EL (cell line): Measurements from ENCODE around the gene ABCA2.
"Not testable (repeated sequence)": the region's sequence is repeated elsewhere in the genome, so short reads cannot be mapped to it uniquely, and the experiment has no call there.

Experiments
- DNase-seq: peaks from one replicate; pipeline ENCODE4 v3.0.0-alpha.2; 2016

ABCA2 gene

DNA sequence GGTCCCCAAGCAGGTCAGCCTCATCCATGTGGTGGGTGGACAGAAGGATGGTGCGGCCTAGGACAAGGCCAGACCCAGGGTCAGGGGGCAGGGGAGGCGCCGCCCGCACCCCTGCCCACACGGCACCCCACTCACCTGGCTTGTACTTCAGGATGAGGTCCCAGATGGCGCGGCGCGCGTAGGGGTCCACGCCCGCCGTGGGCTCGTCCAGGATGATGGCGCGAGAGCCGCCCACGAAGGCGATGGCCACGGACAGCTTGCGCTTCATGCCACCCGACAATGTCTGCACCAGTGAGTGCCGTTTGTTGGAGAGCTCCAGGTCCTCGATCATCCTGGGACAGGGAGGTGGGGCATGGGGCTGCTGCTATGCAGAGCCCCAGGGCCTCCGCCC is 12.5 kb downstream of the ABCA2 start:
- no peak for DNase-seq

- DNase-seq = no peak
Measured at GRCh38 chr9:137014776-137015539, 13.1 kb downstream of the ABCA2 start.

- no peak for DNase-seq
Measured at GRCh38 chr9:137014166-137014565, 13.9 kb downstream of the ABCA2 start.

DNA sequence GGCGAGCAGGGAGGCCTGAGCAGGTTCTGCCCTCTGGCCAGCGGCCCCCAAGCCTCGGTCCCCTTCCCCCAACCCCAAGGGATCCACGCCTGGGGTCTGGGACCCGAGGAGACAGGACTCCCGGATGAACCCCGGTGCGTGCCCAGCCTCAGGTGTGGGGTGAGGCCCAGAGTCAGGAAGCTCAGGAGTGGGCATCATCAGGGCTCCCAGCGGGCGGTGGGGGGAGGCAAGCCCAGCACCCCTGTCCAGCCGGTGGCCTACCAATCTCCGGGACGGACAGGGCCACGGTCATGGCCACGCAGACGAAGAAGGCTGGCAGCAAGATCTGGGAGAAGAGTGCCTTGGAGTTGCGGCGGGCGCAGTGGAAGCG is 14.5 kb downstream of the ABCA2 start:
- no peak for DNase-seq

DNA sequence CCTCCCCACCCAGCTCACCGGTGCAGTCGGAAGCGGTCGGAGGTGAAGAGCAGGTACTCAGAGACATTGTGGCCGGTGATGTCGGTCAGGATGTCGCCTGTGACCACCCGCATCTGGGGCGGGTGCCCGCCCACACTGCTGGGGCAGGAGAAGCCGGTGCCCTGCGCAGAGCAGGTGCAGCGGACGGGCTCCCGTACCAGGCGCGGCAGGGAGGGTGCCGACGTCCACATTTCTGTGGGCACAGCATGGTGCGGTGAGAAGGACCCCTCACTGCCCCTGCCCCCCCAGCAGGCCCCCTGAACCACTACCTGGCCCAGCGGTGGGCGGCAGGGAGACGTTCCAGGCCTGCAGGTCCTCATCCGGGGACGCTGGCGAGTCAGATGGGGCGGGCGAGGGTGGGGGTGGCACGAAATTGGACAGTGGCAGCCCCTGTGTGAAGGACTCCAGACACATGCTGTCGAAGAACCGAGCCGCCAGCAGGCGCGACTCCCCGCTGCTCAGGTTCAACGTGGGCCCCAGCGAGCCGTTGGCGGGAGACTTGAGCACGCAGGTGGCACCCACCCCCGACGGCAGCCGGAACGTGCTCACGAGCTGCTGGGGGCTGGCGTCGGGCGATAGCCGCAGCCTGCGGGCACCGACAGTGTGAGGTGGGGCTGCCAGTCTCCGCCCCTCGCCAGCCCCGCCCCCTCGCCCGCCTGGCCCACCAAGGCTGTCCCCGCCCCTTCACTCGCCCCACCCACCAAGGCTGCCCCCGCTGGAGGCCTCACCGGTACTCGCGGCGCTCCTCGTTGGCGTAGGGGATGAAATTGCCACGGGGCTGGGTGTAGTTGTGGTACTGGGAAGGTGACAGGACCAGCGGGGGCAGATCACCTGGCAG is 15.1 kb downstream of the ABCA2 start:
- DNase-seq = no peak

GRCh38 chr9:137011907-137012675 is 15.9 kb downstream of the ABCA2 start:
- no peak for DNase-seq

DNA sequence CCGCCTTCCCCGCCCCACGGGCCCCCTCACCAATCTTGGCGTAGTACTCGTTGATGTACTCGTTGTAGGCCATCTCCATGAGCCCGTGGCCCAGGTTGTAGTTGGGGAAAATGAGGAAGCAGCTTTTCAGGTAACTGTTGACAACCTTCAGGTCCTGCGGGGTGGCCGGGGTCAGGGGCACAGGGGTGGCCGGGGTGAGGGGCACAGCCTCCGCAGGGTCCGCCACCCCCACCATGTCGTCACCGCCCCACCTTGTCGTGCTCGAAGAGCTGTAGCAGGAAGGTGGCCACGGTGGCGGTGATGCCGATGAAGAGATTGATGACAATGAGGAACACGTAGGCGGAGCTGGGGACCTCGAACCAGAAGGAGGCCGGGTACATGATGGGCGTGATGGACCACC is 16.9 kb downstream of the ABCA2 start:
- DNase-seq = no peak

GRCh38 chr9:137009938-137010732 is 17.9 kb downstream of the ABCA2 start:
- no peak for DNase-seq

DNA sequence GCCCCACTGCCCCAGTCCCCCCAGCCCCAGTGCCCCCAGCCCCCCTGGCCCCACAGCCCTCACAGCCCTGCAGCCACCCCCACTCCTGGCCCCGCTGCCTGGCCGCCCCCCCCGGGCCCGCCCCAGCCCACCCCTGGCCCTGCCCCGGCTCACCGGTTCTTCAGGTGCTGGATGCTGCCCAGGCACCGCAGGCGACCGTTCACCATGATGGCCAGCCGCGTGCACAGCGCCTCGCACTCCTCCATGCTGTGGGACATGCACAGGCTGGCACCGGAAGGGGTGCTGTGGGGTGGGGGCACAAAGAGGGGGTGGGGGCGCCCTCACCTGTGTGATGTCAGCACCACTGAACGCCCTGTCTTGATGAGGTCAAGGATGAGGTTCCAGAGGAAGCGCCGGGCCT is 18.8 kb downstream of the ABCA2 start:
- no peak for DNase-seq

DNA sequence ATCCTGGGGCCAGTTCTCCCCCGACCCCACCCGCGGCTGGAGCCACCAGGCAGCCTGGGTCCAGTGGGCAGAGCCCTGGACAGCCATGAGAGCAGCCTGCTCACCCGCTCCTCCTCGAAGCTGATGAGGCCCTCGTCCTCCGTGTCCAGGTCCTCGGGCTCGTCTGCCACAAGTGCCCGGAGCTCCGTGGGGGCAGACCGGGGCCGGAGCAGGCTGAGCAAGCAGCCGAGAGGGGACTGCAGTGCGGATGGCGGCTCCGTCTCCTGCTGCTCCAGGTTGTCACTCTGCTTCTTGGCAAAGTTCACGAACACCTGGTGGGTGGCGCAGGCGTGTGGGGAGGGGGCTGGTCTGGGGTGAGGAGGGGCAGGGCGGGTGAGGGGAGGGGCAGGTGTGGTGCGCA is 19.7 kb downstream of the ABCA2 start:
- no peak for DNase-seq

DNA sequence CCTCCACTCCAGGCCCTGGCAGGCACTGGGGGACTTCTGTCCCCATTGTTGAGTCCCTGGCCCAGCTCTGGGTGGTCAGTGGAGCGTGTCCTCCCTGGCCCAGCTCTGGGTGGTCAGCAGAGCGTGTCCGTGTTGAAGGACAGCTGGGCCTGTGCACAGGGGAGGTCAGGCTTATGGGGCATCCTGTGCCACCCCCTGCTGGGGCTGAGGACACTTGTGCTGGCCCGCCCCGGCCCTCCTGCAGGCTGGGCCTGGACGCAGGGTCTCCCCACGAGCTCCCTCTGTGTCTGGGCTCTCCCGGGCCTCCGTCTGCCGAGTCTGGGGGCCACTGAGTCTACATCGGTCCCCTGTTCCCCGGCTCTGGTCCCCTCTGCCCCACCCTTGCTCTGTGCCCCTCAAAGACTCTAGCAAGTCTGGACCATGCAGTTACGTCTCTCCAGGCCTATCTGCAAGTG is 20.2 kb downstream of the ABCA2 start:
- no peak for DNase-seq

DNA sequence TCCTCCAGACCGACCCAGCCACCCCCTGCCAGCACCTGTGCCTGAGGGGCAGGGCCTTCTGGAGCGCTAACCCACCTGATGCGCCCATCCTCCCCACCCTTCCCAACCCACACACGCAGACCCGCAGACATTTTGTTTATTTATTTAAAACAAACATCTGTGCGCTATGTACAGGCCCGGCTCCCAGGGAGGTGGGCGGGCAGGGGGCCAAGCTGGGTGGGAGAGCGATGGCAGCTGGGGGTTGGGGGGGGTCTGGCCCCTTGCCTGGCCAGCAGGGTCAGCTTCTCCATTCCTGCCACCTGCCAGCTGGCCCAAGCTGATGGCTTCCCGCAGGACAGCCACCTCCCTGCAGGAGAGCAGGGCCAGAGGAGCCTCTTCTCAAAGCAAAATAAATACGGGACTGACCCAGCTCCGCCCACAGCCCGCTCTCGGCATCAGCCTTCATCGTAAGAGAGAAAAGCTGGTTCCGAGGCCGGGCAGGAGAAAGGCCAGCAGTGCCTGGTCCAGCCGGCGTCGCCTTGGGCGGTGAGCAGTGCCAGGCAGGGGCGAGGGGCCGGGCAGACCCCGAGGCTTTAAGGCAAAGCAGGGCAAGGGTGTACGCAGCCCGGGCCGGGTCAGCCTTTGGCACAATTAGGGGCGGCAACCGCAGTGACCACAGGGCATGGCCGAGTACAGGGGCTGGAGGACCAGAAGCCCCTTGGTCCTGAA is 20.8 kb downstream of the ABCA2 start:
- no peak for DNase-seq

DNA sequence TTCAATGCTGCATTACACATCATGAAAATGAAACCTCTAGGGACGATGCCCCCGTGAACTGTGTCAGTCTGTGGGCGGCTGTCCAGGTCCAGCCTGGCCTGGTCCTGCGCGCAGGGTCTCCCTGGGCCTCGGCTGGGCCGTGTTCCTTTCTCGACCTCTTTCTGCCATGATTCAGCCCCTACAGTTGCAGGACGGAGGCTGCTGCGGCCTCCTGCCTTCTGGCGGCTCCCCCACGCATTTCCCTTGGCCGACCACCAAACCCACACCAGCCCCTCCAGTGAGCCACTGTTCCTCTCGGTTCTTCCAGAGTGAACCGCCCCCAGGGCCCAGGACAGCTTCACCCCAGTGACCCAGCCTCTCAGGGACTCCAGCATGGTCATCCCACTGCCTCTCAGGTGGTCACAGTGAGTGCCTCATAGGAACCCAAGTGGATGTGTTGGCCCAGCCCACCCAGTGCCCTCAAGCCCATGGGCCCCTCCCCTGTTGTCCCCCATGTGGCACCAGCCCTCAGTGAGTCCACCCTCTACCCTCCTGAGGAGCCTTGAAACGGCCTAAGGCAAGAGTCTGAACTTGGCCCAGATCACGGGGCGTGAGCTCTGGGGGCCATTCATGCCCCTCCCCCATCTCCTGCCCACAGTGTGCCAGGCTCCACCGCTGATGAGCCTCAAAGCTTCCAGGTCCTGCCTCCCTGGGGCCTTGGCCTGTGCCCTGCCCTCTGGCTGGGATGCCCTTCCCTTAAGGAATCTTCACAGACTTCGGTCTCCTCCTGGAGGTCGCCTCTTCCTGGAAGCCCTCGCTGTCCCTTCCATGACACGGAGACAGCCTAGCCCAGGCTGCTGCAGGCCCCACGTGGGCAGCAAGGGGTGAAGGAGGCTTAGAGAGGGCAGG is 21.7 kb downstream of the ABCA2 start:
- no peak for DNase-seq

GRCh38 chr9:137004285-137004684 is 23.8 kb downstream of the ABCA2 start:
- not testable (repeated sequence) for DNase-seq

DNA sequence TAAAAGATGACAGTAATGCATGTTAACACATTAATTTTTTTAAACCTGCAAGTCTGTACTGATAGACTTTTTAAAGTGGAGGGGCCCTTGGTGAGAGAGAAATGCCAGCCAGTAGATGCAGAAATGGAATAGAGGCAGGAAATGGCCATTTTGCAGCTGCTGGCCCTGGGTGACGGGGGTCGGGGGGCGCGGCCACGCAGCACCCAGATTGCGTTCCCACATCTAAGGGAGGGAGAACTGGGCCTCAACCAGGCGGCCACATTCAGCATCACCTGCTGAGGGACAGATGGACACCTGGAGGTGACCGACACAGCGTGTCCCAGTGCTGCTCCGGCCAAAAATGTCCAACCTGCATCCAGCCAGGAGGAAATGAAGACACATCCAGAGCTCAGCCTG is 25.4 kb downstream of the ABCA2 start:
- DNase-seq = no peak

GRCh38 chr9:137001857-137002645 is 26.0 kb downstream of the ABCA2 start:
- no peak for DNase-seq

DNA sequence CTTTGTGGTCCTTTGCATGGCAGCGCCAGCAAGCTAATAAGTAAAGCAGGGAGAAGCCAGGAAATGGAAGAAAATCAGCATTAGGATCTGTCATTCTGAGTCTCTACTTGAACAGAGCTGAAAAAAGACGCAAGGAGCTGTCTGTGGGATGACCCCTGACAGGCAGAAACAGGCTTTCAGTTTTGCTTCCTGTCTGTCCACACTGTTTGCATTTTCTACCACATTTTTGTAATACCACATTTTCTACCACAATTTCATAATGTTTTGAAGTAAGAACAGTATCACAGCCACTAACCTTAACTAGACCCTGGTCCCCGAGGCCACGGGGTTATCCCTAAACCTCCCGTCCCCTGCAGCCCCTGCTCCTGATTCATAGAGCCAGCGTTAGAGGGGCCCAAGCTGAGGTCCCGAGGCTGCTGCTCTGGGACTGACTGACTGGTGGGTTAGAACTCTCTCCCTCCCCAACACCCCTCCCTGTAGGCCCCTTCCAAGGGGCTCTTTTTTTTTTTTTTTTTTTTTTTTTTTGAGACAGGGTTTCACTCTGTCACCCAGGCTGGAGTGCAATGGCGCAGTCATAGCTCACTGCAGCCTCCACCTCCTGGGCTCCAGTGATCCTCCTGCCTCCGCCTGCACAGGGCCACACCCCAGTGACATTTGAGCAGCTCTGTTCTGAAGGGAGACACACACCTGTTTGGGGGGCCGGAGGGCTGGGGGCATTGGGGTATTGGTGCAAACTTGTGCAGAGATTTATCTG is 27.7 kb downstream of the ABCA2 start:
- DNase-seq = peak; percentile 73

DNA sequence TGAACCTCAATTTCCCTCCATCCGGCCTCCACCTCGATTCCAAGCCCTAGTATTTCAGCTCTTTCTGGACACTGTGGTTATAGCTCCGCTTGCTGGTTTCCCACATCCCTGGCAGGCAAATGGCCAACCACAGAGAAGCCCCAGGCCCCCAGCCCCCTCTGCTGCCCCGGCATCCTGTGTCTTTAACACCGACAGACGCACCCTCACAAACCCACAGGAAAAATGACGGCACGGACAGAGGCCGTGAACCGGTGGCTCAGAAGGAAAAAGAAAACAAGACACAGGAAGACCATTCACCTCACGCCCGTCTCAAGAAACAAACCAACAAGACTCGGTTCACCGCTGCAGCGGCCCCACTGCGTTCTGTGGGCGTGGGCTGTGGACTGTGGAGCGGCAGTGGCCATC is 30.2 kb downstream of the ABCA2 start:
- no peak for DNase-seq

DNA sequence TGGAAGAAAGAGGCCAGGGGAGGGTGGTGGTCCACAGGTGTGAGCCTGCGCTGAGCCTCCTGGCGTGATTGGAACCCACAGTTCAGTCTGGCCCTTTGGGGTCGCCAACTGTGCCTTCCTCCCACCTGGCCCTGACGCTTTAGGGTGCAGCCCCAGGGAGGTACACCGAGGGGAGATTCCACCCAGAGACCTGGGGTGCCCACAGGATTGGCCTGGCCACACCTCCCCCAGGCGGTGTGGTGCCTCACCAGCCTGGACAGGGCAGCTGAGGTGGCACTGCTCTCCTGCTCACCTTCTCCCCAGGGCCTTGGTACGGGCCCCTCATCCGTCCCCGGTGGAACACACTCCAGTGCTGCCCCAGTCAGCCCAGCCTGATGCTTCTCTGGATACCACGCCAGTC is 30.7 kb downstream of the ABCA2 start:
- no peak for DNase-seq
